Endothelial cell of umbilical vein (primary cell): Measurements from ENCODE around the gene HIP1. TPM values are rescaled to one million over a fixed set of nuclear protein-coding genes. Genes with fewer than 3 reads are reported as not detected.

ENCODE experiments used
- BruUV-seq: library from RNA; stranded (reverse); fragments of 400-500 nt; replicated peaks from 2 replicates; lab custom pipeline; 2021; lab: Mats Ljungman, UMichigan
- CTCF ChIA-PET: fragments of 300-600, 350-600 bp; sonication (Branson Sonifier 250); formaldehyde crosslinking; loops from one replicate; lab custom pipeline; 2021; ENCODE audit warnings: antibody characterized with exemption, inconsistent platforms; lab: Charles Lee
- POLR2A ChIA-PET: fragments of 300-600, 350-600 bp; sonication (Branson Sonifier 250); formaldehyde crosslinking; loops from one replicate; lab custom pipeline; 2021; ENCODE audit warnings: antibody characterized with exemption, inconsistent platforms; lab: Charles Lee
- DNase-seq: peaks from one replicate; pipeline ENCODE4 v3.0.0-alpha.2; 2011; ENCODE audit warnings: low read depth, low spot score
- FAIRE-seq: peaks from 2 replicates; lab custom pipeline; 2011; peaks lifted over from hg19 to GRCh38; lab: Jason Lieb, UNC
- H2AFZ ChIP-seq: 2 replicates; pipeline ENCODE4 v1.6.0; 2012; ENCODE audit warnings: low read depth, low read length, control low read depth, inconsistent platforms
- H3K27ac ChIP-seq: 2 replicates; pipeline ENCODE4 v1.5.1; 2011; ENCODE audit warnings: low read depth, mild to moderate bottlenecking, control low read depth, low read length, moderate library complexity; ENCODE audit not compliant: insufficient read depth
- H3K27me3 ChIP-seq, 2 experiments: 2 replicates each; pipeline versions ENCODE4 v1.6.0 to v1.6.1; 2011; ENCODE audit warnings: low read length in 2 of 2, mixed read lengths in 1 of 2; ENCODE audit not compliant: control insufficient read depth in 2 of 2, insufficient read depth in 2 of 2
- H3K36me3 ChIP-seq, 2 experiments: 2 replicates in 1 of 2; 3 replicates in 1 of 2; pipeline ENCODE4 v1.5.1; 2011; ENCODE audit warnings: low read length in 2 of 2, mild to moderate bottlenecking in 1 of 2, moderate library complexity in 1 of 2; ENCODE audit not compliant: control insufficient read depth in 2 of 2, insufficient read depth in 2 of 2; ENCODE audit errors: extremely low read depth in 1 of 2
- H3K4me1 ChIP-seq: 3 replicates; pipeline ENCODE4 v1.5.1; 2011; ENCODE audit warnings: mild to moderate bottlenecking, low read length; ENCODE audit not compliant: control insufficient read depth, insufficient read depth; ENCODE audit errors: extremely low read depth
- H3K4me2 ChIP-seq: 2 replicates; pipeline ENCODE4 v1.6.1; 2011; ENCODE audit warnings: low read length, control low read depth, mixed read lengths; ENCODE audit not compliant: insufficient read depth
- H3K4me3 ChIP-seq, 3 experiments: fragments of 200-600 bp in 1 of 3; sonication (generic), shearing (Covaris generic) in 1 of 3; replicated peaks in 1 of 3; 2 replicates each; pipeline ENCODE4 v1.5.1; 2011 to 2016; ENCODE audit warnings: control low read depth in 3 of 3, low read length in 3 of 3, mild to moderate bottlenecking in 2 of 3, inconsistent platforms in 1 of 3, low read depth in 1 of 3, moderate library complexity in 1 of 3; ENCODE audit not compliant: insufficient read depth in 1 of 3
- H3K79me2 ChIP-seq: 2 replicates; pipeline ENCODE4 v1.6.0; 2012; ENCODE audit warnings: low read length, inconsistent platforms; ENCODE audit not compliant: control insufficient read depth, insufficient read depth
- H3K9ac ChIP-seq: replicated peaks from 2 replicates; pipeline ENCODE3; 2011; ENCODE audit warnings: low read length, control low read depth; ENCODE audit not compliant: insufficient read depth; ENCODE audit errors: extremely low read depth
- H3K9me1 ChIP-seq: replicated peaks from 3 replicates; pipeline ENCODE4 v1.6.0; 2011; ENCODE audit warnings: mild to moderate bottlenecking, low read length; ENCODE audit not compliant: control insufficient read depth, insufficient read depth; ENCODE audit errors: extremely low read depth
- H3K9me3 ChIP-seq: replicated peaks from 2 replicates; pipeline ENCODE4 v1.5.1; 2012; ENCODE audit warnings: low read length, inconsistent platforms; ENCODE audit not compliant: control insufficient read depth, insufficient read depth
- H4K20me1 ChIP-seq: replicated peaks from 2 replicates; pipeline ENCODE3; 2011; ENCODE audit warnings: mild to moderate bottlenecking, low read length; ENCODE audit not compliant: control insufficient read depth, insufficient read depth; ENCODE audit errors: extremely low read depth
- EZH2 ChIP-seq: IDR thresholded peaks from 2 replicates; pipeline ENCODE4 v1.6.1; 2012; ENCODE audit warnings: borderline replicate concordance, low read depth, mild to moderate bottlenecking, moderate library complexity, low read length, inconsistent platforms; ENCODE audit not compliant: severe bottlenecking
- FOS ChIP-seq: IDR thresholded peaks from 2 replicates; pipeline ENCODE4 v1.6.1; 2011; ENCODE audit warnings: mild to moderate bottlenecking, low read length, moderate library complexity, borderline replicate concordance; ENCODE audit not compliant: insufficient read depth
- GATA2 ChIP-seq: IDR thresholded peaks from 2 replicates; pipeline ENCODE4 v1.7.0; 2011; ENCODE audit warnings: low read depth, mild to moderate bottlenecking, moderate library complexity, mixed read lengths, low read length; ENCODE audit not compliant: insufficient read length, insufficient read depth
- JUN ChIP-seq: IDR thresholded peaks from 2 replicates; pipeline ENCODE4 v1.6.1; 2011; ENCODE audit warnings: borderline replicate concordance, low read depth; ENCODE audit not compliant: insufficient read length, insufficient read depth
- MYC ChIP-seq: IDR thresholded peaks from one replicate; pipeline ENCODE4 v1.6.1; 2011; ENCODE audit warnings: mild to moderate bottlenecking, low read depth, low read length
- POLR2A ChIP-seq: IDR thresholded peaks from 2 replicates; pipeline ENCODE4 v1.6.1; 2012; ENCODE audit warnings: low read depth, mild to moderate bottlenecking, control low read depth, low read length
- POLR2AphosphoS5 ChIP-seq: IDR thresholded peaks from 2 replicates; pipeline ENCODE4 v1.6.1; 2012; ENCODE audit warnings: low read depth, mild to moderate bottlenecking, control low read depth, low read length, moderate library complexity; ENCODE audit not compliant: insufficient read depth
- dilution Hi-C: fragments of 300-500 bp; cut with MboI; formaldehyde crosslinking; loops from one replicate; pipeline ENCODE4 v1.15.0; 2019; ENCODE audit warnings: low sequenced_read_pairs; ENCODE audit not compliant: extremely low pct_ligation_motif_present
- intact Hi-C: fragments of 100-400 bp; cut with micrococcal nuclease; formaldehyde crosslinking; loops from one replicate; pipeline ENCODE4 v1.10.0; 2022
- polyA plus RNA-seq, 4 experiments: library from polyadenylated mRNA; depleted of rRNA in 3 of 4; stranded (reverse) in 3 of 4; unstranded in 1 of 4; fragments of >200 nt; gene quantifications; 2 replicates each; pipeline versions ENCODE4 v1.2.1 to v1.2.3, GENCODE V29; 2011 to 2012; ENCODE audit warnings: missing spikeins in 1 of 4
- total RNA-seq: library from RNA; stranded (reverse); gene quantifications from 2 replicates; pipeline ENCODE4 v1.2.3, GENCODE V29; 2021
- TF ChIP-seq, protein P1 (sequence below): IDR thresholded peaks from 2 replicates; pipeline ENCODE4 v1.6.1; 2011; ENCODE audit not compliant: insufficient read depth, insufficient read length
- TF ChIP-seq, protein P2 (sequence below), 2 donors: IDR thresholded peaks; 1 replicate in 1 of 2; 2 replicates in 1 of 2; pipeline ENCODE4 v1.5.1; 2011; ENCODE audit warnings: low read length in 2 of 2, mild to moderate bottlenecking in 2 of 2, moderate library complexity in 2 of 2, control low read depth in 1 of 2, inconsistent platforms in 1 of 2, low read depth in 1 of 2; ENCODE audit not compliant: insufficient read depth in 1 of 2; ENCODE audit errors: extremely low read depth in 1 of 2

The HIP1 gene
- total and polyA plus RNA-seq, 2 donors (not counting 3 experiments of a cell fraction or from before 2014, with no cell fraction given), result 23.7 to 47.6 TPM

DNA sequence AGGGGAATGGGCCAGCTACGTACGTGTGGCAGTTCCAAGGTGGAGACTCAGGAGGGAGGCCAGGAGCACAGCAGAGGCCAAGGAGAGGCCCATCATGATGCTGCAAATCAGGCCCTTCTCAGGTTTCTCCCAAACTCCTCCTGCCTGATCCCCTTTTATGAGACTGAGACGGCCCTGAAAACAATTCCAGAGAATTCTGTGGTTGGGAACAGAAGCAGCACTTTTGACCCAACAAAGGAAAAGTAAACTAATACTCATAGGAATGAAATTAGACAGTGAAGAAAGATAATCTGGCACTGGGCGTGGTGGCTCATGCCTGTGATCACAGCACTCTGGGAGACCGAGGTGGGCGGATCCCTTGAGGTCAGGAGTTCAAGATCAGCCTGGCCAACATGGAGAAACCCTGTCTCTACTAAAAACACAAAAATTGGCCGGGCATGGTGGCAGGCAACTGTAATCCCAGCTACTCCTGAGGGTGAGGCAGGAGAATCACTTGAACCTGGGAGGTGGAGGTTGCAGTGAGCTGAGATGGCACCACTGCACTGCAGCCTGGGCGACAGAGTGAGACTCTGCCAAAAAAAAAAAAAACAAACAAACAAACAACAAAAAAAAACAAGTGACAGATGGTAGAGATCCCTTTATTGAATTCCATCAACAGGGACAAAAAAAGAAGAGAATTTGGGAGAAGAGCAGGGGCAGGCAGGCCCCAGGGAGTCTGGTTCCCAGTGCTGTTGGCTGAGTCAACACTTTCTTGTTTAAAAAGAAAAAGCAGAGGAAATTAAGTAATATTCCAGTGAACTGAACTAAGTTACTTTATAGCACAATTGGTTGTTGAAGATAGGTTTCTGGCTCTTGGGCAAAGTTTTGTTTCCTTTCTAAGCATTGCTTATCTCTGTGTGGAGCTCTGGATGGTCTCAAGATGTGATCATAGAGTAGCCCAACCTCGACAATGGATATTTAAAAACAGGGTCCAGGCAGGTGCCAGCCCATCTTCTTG is 33.6 kb upstream of the HIP1 start, which contains the start of gene CCL26:
Gene CCL26, minus strand, starts transcription at position 131 of the 997 bp plus-strand sequence. Its CDS starts 35 bp downstream, at position 96.
- H3K36me3 ChIP-seq, result no peaks in the 10 kb centered on the region
- ChIA-PET CTCF (interaction anchor here (1.0 to 1.8 kb wide), 2 partner anchors 10 to 16 kb away, joined by 4 to 12 read pairs; no protein-coding TSS in a partner anchor), POLR2A (no interaction called here)
- intact Hi-C loops, result no loop called here
- no peaks in the 10 kb centered on the region for H3K9me1 ChIP-seq
- FAIRE-seq (no peak), DNase-seq (no peak)
- no peak within 1 kb of the TSS for H3K9ac ChIP-seq
- no peak within 1 kb of the TSS for H3K4me2 ChIP-seq
- dilution Hi-C loops, result no loop called here
- no peak within 1 kb of the TSS for H3K27ac ChIP-seq
- H3K4me3 ChIP-seq, result no peak within 1 kb of the TSS
- no peaks in the 10 kb centered on the region for H3K4me1 ChIP-seq
- H4K20me1 ChIP-seq, result no peaks in the 10 kb centered on the region
- H2AFZ ChIP-seq, result no peak within 1 kb of the TSS
- no TSS peak for BruUV-seq
- TF ChIP-seq, protein P1, sequence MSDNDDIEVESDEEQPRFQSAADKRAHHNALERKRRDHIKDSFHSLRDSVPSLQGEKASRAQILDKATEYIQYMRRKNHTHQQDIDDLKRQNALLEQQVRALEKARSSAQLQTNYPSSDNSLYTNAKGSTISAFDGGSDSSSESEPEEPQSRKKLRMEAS, result no peak
- no peaks in the 10 kb centered on the region for H3K9me3 ChIP-seq
- peaks cover 0 to 2% of the 10 kb centered on the region in 2 experiments for H3K27me3 ChIP-seq
- no peaks in the 10 kb centered on the region for H3K79me2 ChIP-seq

DNA sequence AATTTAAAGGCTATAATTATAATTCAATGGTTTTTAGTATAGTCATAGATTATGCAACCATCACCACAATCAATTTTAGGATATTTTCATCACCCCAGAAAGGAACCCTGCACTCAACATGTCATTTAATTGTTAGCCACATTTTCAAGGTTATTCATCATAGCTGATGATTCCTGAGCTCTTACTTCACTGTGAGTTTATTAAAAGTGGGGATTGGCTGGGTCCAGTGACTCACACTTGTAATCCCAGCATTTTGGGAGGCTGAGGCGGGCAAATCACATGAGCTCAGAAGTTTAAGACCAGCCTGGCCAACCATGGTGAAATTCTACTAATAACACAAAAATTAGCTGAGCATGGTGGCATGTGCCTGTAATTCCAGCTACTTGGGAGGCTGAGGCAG is 32.5 kb upstream of the HIP1 start:
- FAIRE-seq, result no peak
- no peak overlapping the region for H3K9ac ChIP-seq
- no peaks in the 10 kb centered on the region for H3K9me1 ChIP-seq
- H3K27me3 ChIP-seq, result peaks cover 0 to 2% of the 10 kb centered on the region in 2 experiments
- intact Hi-C loops (no loop called here), dilution Hi-C loops (no loop called here)
- H3K36me3 ChIP-seq, result no peaks in the 10 kb centered on the region
- H2AFZ ChIP-seq, result no peak overlapping the region
- no peak for DNase-seq
- H3K27ac ChIP-seq, result no peak overlapping the region
- ChIA-PET POLR2A (no interaction called here), CTCF (interaction anchor here (0.6 to 1.8 kb wide), 4 partner anchors 9 to 15 kb away, joined by 3 to 12 read pairs (median 4); no protein-coding TSS in a partner anchor)
- no peaks in the 10 kb centered on the region for H3K9me3 ChIP-seq
- H3K4me2 ChIP-seq, result no peak overlapping the region
- BruUV-seq, result no TSS peak
- no peaks in the 10 kb centered on the region for H3K4me1 ChIP-seq
- H3K4me3 ChIP-seq, result no peak overlapping the region
- no peaks in the 10 kb centered on the region for H3K79me2 ChIP-seq
- H4K20me1 ChIP-seq, result no peaks in the 10 kb centered on the region
- TF ChIP-seq POLR2AphosphoS5 (no peak), MYC (no peak), GATA2 (no peak), FOS (no peak), POLR2A (no peak), JUN (no peak), EZH2 (no peak)
- TF ChIP-seq, protein P2, sequence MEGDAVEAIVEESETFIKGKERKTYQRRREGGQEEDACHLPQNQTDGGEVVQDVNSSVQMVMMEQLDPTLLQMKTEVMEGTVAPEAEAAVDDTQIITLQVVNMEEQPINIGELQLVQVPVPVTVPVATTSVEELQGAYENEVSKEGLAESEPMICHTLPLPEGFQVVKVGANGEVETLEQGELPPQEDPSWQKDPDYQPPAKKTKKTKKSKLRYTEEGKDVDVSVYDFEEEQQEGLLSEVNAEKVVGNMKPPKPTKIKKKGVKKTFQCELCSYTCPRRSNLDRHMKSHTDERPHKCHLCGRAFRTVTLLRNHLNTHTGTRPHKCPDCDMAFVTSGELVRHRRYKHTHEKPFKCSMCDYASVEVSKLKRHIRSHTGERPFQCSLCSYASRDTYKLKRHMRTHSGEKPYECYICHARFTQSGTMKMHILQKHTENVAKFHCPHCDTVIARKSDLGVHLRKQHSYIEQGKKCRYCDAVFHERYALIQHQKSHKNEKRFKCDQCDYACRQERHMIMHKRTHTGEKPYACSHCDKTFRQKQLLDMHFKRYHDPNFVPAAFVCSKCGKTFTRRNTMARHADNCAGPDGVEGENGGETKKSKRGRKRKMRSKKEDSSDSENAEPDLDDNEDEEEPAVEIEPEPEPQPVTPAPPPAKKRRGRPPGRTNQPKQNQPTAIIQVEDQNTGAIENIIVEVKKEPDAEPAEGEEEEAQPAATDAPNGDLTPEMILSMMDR (IDR thresholded peaks at IDR 0.05; ENCODE audit: extremely low read depth in 1 of 2, insufficient read depth in 1 of 2, low read depth in 1 of 2, low read length in 2 of 2), result no peak
- TF ChIP-seq, protein P1, result no peak
